ENCODE measurements around the gene DIPK1A.
A peak's percentile ranks its signal among the peaks of the same experiment; 100 is the strongest.

GRCh38 chr1:92968138-92969032, 7.1 kb upstream of the DIPK1A start:
- peak in 1 of 3 donors; percentile 41 for TF ChIP-seq CTCF (IDR thresholded peaks at IDR 0.05)
- TF ChIP-seq POLR2AphosphoS5 (IDR thresholded peaks at IDR 0.05), result no peak

Data from breast epithelium (tissue), 3 donors.